Endothelial cell of umbilical vein (primary cell): ENCODE data around the gene IRF2.

ENCODE experiments used
- CTCF ChIP-seq, 2 donors: IDR thresholded peaks; 1 replicate in 1 of 2; 2 replicates in 1 of 2; pipeline ENCODE4 v1.5.1; 2011; ENCODE audit warnings: low read length in 2 of 2, mild to moderate bottlenecking in 2 of 2, moderate library complexity in 2 of 2, control low read depth in 1 of 2, inconsistent platforms in 1 of 2, low read depth in 1 of 2; ENCODE audit not compliant: insufficient read depth in 1 of 2; ENCODE audit errors: extremely low read depth in 1 of 2
- MAX ChIP-seq: IDR thresholded peaks from 2 replicates; pipeline ENCODE4 v1.6.1; 2011; ENCODE audit not compliant: insufficient read depth, insufficient read length
- POLR2A ChIP-seq: IDR thresholded peaks from 2 replicates; pipeline ENCODE4 v1.6.1; 2012; ENCODE audit warnings: low read depth, mild to moderate bottlenecking, control low read depth, low read length
- POLR2AphosphoS5 ChIP-seq: IDR thresholded peaks from 2 replicates; pipeline ENCODE4 v1.6.1; 2012; ENCODE audit warnings: low read depth, mild to moderate bottlenecking, control low read depth, low read length, moderate library complexity; ENCODE audit not compliant: insufficient read depth

DNA sequence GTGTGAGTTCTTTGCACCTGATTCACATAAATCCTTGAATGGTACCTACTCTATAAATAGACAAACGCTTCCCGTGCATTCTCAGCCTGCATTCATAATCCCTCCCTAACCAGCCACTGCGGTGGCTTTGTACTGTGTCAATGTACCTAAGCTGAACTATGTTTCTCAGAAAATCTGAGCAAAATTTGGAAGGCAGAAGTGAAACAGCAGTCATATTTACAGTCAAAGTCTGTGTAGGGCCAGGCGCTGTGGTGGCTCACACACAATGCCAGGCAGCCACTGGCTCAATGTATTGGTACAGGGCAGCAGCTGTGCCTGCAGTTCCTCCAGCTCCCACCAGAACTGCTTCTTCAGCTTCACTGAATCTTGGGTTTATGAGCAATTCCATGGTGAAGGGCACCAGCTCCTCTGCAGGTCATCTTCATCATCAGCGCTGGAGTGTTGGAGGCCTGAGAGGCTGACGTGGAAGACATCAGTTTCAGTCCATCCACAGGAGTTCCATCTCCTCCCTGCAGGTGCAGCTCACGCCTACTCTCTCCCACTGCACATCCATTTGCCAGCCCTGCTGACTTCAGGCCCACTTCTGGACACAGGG, 32.3 kb upstream of the IRF2 start:
- TF ChIP-seq CTCF (IDR thresholded peaks at IDR 0.05; ENCODE audit: extremely low read depth in 1 of 2, insufficient read depth in 1 of 2, low read depth in 1 of 2, low read length in 2 of 2) (peak in 1 of 2 donors; percentile 17), POLR2AphosphoS5 (no peak), MAX (no peak), POLR2A (no peak)
